PFSK-1 (cell line): Measurements from ENCODE around the gene SLC39A3.

Source experiments
- FOXP2 ChIP-seq: optimal IDR thresholded peaks from 2 replicates; pipeline ENCODE3; 2011; ENCODE audit warnings: borderline replicate concordance, control low read depth, inconsistent platforms; ENCODE audit not compliant: insufficient read depth; ENCODE audit errors: extremely low read length, extremely low read depth
- POLR2AphosphoS5 ChIP-seq: IDR thresholded peaks from 2 replicates; pipeline ENCODE4 v1.6.1; 2012; ENCODE audit warnings: low read depth, mild to moderate bottlenecking, control low read depth, low read length, moderate library complexity
- TAF1 ChIP-seq: IDR thresholded peaks from 2 replicates; pipeline ENCODE4 v1.6.1; 2012; ENCODE audit warnings: low read length, control low read depth, borderline replicate concordance; ENCODE audit not compliant: insufficient read depth
- TF ChIP-seq, protein P1 (sequence below), 2 experiments: IDR thresholded peaks; 2 replicates each; pipeline versions ENCODE4 v1.6.1 to v1.8.0; 2011 to 2012; ENCODE audit warnings: low read depth in 2 of 2, low read length in 2 of 2, control low read depth in 1 of 2, inconsistent platforms in 1 of 2, mild to moderate bottlenecking in 1 of 2, moderate library complexity in 1 of 2; ENCODE audit not compliant: insufficient read depth in 1 of 2

DNA sequence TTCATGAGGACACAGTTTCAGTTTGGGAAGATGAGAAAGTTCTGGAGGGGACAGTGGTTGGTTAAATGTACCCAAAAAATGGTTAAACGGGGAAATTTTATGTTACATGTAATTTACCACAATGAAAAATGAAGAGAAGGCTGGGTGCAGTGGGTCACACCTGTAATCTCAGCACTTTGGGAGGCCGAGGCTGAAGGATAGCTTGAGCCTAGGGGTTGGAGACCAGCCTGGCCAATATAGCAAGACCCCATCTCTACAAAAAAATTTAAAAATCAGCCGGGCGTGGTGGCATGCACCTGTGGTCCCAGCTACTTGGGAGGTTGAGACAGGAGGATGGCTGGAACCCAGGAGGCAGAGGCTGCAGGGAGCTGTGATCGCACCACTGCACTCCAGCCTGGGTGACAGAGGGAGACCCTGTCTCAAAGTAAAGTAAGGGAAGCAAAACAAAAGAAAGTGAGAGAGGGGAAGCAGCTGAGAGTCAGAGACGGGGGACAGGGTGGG lies 54.6 kb downstream of the SLC39A3 start:
- no peak for TF ChIP-seq TAF1
- no peak for TF ChIP-seq POLR2AphosphoS5
- TF ChIP-seq, protein P1, sequence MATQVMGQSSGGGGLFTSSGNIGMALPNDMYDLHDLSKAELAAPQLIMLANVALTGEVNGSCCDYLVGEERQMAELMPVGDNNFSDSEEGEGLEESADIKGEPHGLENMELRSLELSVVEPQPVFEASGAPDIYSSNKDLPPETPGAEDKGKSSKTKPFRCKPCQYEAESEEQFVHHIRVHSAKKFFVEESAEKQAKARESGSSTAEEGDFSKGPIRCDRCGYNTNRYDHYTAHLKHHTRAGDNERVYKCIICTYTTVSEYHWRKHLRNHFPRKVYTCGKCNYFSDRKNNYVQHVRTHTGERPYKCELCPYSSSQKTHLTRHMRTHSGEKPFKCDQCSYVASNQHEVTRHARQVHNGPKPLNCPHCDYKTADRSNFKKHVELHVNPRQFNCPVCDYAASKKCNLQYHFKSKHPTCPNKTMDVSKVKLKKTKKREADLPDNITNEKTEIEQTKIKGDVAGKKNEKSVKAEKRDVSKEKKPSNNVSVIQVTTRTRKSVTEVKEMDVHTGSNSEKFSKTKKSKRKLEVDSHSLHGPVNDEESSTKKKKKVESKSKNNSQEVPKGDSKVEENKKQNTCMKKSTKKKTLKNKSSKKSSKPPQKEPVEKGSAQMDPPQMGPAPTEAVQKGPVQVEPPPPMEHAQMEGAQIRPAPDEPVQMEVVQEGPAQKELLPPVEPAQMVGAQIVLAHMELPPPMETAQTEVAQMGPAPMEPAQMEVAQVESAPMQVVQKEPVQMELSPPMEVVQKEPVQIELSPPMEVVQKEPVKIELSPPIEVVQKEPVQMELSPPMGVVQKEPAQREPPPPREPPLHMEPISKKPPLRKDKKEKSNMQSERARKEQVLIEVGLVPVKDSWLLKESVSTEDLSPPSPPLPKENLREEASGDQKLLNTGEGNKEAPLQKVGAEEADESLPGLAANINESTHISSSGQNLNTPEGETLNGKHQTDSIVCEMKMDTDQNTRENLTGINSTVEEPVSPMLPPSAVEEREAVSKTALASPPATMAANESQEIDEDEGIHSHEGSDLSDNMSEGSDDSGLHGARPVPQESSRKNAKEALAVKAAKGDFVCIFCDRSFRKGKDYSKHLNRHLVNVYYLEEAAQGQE (IDR thresholded peaks at IDR 0.05; ENCODE audit: insufficient read depth in 1 of 2, low read depth in 2 of 2, low read length in 2 of 2), result no peak
- TF ChIP-seq FOXP2, result no peak
